DMS79 treated with DMSO at 0.1 percent for 48 hours (cell line): ENCODE measurements around the gene WDR48.

Experiments
- DNase-seq: peaks from one replicate; lab custom pipeline; 2025; lab: John Stamatoyannopoulos, UW

WDR48 gene

GRCh38 chr3:39124876-39125840 is 73.3 kb downstream of the WDR48 start:
- no peak for DNase-seq

GRCh38 chr3:39125841-39126500 is 74.2 kb downstream of the WDR48 start:
- no peak for DNase-seq

- no peak for DNase-seq
Observed at GRCh38 chr3:39126532-39127071, 74.8 kb downstream of the WDR48 start.

- DNase-seq: no peak
Observed at GRCh38 chr3:39127269-39127907, 75.6 kb downstream of the WDR48 start.

GRCh38 chr3:39127908-39128304 is 76.1 kb downstream of the WDR48 start:
- no peak for DNase-seq

GRCh38 chr3:39128951-39129350 is 77.1 kb downstream of the WDR48 start:
- DNase-seq: no peak

GRCh38 chr3:39130026-39130425 is 78.2 kb downstream of the WDR48 start:
- DNase-seq: no peak

GRCh38 chr3:39130693-39131265 is 79.0 kb downstream of the WDR48 start:
- no peak for DNase-seq

GRCh38 chr3:39132096-39133092 is 80.6 kb downstream of the WDR48 start:
- no peak for DNase-seq

- no peak for DNase-seq
Observed at GRCh38 chr3:39133093-39133490, 81.3 kb downstream of the WDR48 start.

GRCh38 chr3:39133822-39134221 is 82.0 kb downstream of the WDR48 start:
- no peak for DNase-seq

GRCh38 chr3:39134305-39134704 is 82.5 kb downstream of the WDR48 start:
- no peak for DNase-seq

GRCh38 chr3:39135170-39135805 is 83.5 kb downstream of the WDR48 start:
- no peak for DNase-seq

- DNase-seq: no peak
Observed at GRCh38 chr3:39136533-39137434, 85.0 kb downstream of the WDR48 start.

GRCh38 chr3:39137435-39137936 is 85.7 kb downstream of the WDR48 start:
- DNase-seq: no peak

GRCh38 chr3:39137991-39138803 is 86.4 kb downstream of the WDR48 start:
- DNase-seq: no peak

- DNase-seq: peak; percentile 30
Observed at GRCh38 chr3:39138804-39139415, 87.1 kb downstream of the WDR48 start.

- peak; percentile 30 for DNase-seq
Observed at GRCh38 chr3:39139442-39139841, 87.6 kb downstream of the WDR48 start.
